T-helper 22 cell (primary cell): ENCODE data around the gene PRSS57.
A peak's percentile ranks its signal among the peaks of the same experiment; 100 is the strongest.

ENCODE experiments used
- DNase-seq: peaks from one replicate; pipeline ENCODE4 v3.0.0-alpha.2; 2020; ENCODE audit warnings: low read depth

The PRSS57 gene

GRCh38 chr19:652467-653389 is 42.5 kb downstream of the PRSS57 start:
- DNase-seq: no peak

- no peak for DNase-seq
Measured at GRCh38 chr19:651991-652390, 43.3 kb downstream of the PRSS57 start.

GRCh38 chr19:651114-651818 is 44.0 kb downstream of the PRSS57 start:
- DNase-seq: no peak

- DNase-seq: no peak
Measured at GRCh38 chr19:650121-650520, 45.1 kb downstream of the PRSS57 start.

- DNase-seq: no peak
Measured at GRCh38 chr19:648904-649801, 46.1 kb downstream of the PRSS57 start.

GRCh38 chr19:648305-648704 is 46.9 kb downstream of the PRSS57 start:
- no peak for DNase-seq

- DNase-seq: no peak
Measured at GRCh38 chr19:647566-648284, 47.5 kb downstream of the PRSS57 start.

- DNase-seq: no peak
Measured at GRCh38 chr19:646779-647565, 48.3 kb downstream of the PRSS57 start.

- no peak for DNase-seq
Measured at GRCh38 chr19:645912-646778, 49.1 kb downstream of the PRSS57 start.

GRCh38 chr19:644789-645188 is 50.5 kb downstream of the PRSS57 start:
- no peak for DNase-seq

- DNase-seq: no peak
Measured at GRCh38 chr19:644363-644762, 50.9 kb downstream of the PRSS57 start.

- no peak for DNase-seq
Measured at GRCh38 chr19:643736-644135, 51.5 kb downstream of the PRSS57 start.

GRCh38 chr19:642767-643727 is 52.2 kb downstream of the PRSS57 start:
- DNase-seq: no peak

GRCh38 chr19:641702-642101 is 53.5 kb downstream of the PRSS57 start:
- DNase-seq: no peak

GRCh38 chr19:640606-641189 is 54.6 kb downstream of the PRSS57 start:
- no peak for DNase-seq

GRCh38 chr19:640161-640558 is 55.1 kb downstream of the PRSS57 start:
- no peak for DNase-seq

GRCh38 chr19:639253-640160 is 55.7 kb downstream of the PRSS57 start, which contains the start of gene FGF22:
TSS of gene FGF22 (plus strand) at chr19:639879. CDS start at chr19:639926, 47 bp downstream.
- DNase-seq: peak; percentile 94
